Stimulated activated naive CD4-positive, alpha-beta T cell (primary cell): ENCODE results near the gene AADAC.
"Not testable (repeated sequence)": the region's sequence is repeated elsewhere in the genome, so short reads cannot be mapped to it uniquely, and the experiment has no call there.

Experiments used
- DNase-seq, 6 experiments: peaks; one replicate each; lab custom pipeline; 2025; lab: John Stamatoyannopoulos, UW

Gene AADAC

DNA sequence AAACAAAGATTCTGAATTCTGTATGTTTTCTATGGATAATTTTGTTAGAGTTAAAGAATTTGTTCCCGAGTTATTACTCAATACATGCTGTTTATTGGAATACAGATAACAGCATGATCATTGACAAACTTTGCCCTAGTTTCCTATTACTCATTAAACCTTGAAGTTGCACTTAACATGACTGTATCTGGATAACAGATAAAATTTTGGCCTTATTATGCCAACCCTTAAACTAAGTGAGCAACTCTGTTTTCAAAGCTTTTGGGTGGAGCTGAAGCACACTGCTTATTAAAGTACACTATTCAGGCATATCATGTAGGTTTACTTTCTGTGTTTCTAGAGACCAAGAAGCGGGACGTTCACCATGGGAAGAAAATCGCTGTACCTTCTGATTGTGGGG, at the start of gene AADAC:
AADAC (plus strand) TSS at position 318 of the 400 bp plus-strand sequence; CDS start at position 365, 47 bp downstream.
- DNase-seq, result no peak

DNA sequence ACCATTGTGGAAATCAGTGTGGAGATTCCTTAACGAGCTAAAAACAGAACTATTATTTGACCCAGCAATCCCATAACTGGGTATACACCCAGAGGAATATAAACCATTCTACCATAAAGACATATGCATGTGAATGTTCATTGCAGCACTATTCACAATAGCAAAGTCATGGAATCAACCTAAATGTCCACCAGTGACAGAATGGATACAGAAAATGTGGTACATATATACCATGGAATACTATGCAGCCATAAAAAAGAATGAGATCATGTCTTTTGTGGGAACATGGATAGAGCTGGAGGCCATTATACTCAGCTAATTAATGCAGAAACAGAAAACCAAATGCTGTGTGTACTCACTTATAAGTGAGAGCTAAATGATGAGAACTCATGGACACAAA, 49.2 kb upstream of the AADAC start:
- DNase-seq, result not testable (repeated sequence)

GRCh38 chr3:151765685-151766084, 48.2 kb upstream of the AADAC start:
- no peak for DNase-seq

DNA sequence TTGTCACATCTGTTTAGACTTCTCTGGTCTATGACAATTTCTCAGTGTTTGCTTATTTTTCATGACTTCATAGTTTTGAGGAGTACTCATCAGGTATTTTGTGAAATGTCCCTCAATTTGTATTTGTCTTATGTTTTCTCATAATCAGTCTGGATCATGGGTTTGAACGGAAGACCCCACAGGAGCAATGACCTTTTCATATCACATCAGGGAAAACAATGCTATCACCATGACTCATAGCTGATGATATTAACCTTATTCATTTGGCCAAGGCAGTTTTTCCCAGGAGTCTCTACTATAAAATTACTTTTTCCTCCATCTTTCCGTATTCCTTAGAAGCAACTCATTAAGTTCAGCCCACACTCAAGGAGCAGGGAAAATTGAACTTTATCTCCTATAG, 47.5 kb upstream of the AADAC start:
- no peak for DNase-seq

- DNase-seq, result no peak
Measured at GRCh38 chr3:151768393-151768930, 45.5 kb upstream of the AADAC start.

- no peak for DNase-seq
Measured at GRCh38 chr3:151769175-151769574, 44.7 kb upstream of the AADAC start.

GRCh38 chr3:151770956-151771355, 43.0 kb upstream of the AADAC start:
- no peak for DNase-seq

DNA sequence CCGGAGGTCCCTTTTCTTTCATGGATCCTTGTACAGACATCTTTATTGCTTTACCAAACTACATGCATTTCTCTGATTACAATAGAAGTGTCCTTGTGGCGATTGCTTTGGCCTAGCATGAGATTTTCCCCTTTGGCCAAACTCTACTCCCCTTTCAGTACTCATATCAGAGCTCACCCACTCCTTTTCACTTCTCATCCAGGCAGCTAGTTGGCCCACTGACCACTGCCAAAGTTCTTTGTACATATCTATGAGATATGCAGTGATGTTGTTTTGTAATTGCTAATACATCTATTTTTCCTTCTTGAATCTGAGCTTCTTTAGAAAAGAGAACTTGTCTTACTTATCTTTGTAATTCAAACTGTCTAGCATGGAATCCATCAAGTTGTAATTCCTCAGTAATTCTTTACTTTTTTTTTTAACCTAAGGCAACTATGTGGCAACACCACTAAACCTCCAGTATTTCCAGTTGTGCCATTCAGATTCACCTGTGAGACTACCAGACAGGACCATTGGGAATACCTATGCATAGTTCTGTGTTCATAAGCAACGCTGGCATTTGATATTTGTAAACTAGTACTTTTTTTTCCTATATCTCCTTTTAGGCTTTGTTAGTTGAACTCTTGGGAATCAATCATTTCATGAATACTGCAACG, 41.0 kb upstream of the AADAC start:
- no peak for DNase-seq

- DNase-seq, result no peak
Measured at GRCh38 chr3:151774235-151774634, 39.7 kb upstream of the AADAC start.

DNA sequence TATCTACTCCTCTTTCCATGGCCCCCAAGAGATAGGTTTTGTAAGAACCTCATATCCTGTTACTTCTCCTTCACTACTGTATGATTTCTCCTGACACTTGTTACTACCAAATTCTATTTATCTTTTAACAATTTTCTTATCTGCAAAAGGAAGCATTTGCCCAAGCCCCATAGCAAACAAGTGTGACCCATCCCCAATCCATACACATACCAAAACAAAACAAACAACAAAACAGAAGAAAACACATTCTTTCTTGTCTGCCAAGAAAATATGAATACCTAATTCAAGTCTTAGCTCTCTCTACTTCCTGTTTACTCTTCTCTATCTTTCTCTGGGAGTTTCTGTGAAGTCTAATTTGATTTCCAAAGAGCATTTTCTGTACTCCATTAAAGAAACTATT, 39.0 kb upstream of the AADAC start:
- DNase-seq, result no peak

GRCh38 chr3:151775314-151776258, 38.3 kb upstream of the AADAC start:
- DNase-seq, result no peak

DNA sequence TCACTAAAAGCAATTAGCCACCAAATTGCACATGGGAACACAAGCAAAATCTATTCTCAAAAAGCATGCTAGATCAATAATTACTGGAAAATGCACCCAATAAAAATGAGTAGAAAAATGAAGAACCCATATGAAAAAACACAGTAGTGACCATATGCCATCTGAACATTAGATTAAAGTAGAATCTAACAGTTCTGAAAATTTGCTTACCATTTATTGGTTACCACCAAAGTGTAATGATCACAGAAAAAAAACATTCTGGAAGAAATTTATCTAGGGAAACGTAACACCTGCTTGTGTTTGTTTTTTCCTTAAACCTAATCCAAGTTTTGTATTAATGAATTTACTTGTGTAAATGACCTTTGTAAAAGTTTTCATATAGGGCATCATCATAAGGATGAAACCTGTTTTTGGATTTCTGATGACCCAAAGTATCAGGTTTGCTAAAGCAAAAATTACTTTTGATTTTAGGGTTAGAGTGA, 37.6 kb upstream of the AADAC start:
- no peak for DNase-seq

DNA sequence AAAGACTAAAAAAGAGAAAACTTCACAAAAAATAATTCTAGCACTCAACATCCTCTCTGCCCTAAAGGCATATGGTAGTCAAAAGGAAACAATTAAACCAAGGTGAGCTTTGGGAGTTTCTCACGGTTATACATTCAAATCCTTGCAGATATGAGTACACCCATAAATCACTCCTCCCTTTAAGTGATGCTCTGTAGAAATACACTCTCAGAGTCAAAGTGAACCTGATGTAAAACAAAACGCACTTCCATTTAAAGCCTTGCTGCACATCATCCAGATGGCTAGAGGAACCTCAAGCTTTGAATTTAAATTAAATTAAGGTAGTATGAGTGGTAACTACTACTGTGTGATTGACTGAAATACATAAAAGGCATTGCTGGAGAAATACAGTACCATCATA, 36.0 kb upstream of the AADAC start:
- no peak for DNase-seq

DNA sequence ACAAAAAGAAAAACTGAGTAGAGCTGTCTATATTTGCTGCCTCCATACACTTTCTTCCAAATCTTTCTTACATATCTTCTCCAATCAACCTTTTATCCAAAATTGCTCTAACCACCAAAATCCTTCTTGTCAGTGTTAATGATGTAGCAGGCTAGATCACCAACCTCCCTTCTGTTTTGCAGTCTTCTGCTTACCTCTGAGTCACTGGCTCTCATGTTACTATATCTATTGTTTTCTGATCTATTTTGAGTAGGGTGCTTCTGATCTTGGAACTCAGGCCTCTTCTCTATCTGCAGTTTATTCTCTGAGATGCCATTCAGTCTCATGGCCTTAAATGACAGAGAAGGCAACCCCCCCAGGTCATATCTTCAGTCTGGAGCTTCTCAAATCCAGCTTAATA, 26.3 kb upstream of the AADAC start:
- no peak for DNase-seq

DNA sequence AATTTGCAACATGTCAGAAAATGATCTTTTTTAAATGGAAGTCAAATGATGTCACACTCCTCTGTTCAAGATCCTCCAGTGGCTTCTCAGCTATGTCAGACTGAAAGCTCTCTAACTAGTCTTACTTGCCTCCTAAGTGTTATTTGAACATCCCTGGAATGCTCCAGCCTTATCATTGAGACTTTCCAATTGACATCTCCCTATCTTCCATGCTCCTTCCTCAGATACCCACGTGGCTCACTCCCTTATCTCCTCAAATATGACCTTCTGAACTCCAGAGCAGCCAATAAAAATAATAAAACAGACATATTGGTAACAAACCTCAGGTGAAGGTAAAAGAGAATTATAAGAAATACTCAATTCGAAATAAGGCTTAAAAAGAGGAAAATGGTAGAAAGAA, 25.5 kb upstream of the AADAC start:
- DNase-seq, result no peak

- no peak for DNase-seq
Measured at GRCh38 chr3:151789853-151790463, 24.0 kb upstream of the AADAC start.

DNA sequence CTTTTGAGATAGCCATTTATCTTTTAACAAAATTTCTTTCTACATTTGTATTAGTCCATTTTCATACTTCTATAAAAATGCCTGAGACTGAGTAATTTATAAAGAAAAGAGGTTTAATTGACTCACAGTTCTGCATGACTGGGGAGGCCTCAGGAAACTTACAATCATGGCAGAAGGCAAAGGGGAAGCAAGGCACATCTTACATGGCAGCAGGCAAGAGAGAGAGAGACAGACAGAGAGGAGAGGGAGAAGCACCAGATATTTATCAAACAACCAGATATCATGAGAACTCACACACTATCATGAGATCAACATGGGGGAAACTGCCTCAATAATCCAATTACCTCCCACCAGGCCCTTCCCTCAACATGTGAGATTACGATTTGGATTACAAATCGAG, 23.2 kb upstream of the AADAC start:
- DNase-seq, result not testable (repeated sequence)

GRCh38 chr3:151792411-151792810, 21.5 kb upstream of the AADAC start:
- no peak for DNase-seq

GRCh38 chr3:151793636-151794035, 20.3 kb upstream of the AADAC start:
- DNase-seq, result no peak

- DNase-seq, result no peak
Measured at GRCh38 chr3:151794080-151794479, 19.8 kb upstream of the AADAC start.

GRCh38 chr3:151795276-151795675, 18.6 kb upstream of the AADAC start:
- no peak for DNase-seq

- no peak for DNase-seq
Measured at GRCh38 chr3:151796105-151796680, 17.7 kb upstream of the AADAC start.
